ENCODE results near the gene PI4KA.

The PI4KA gene

DNA sequence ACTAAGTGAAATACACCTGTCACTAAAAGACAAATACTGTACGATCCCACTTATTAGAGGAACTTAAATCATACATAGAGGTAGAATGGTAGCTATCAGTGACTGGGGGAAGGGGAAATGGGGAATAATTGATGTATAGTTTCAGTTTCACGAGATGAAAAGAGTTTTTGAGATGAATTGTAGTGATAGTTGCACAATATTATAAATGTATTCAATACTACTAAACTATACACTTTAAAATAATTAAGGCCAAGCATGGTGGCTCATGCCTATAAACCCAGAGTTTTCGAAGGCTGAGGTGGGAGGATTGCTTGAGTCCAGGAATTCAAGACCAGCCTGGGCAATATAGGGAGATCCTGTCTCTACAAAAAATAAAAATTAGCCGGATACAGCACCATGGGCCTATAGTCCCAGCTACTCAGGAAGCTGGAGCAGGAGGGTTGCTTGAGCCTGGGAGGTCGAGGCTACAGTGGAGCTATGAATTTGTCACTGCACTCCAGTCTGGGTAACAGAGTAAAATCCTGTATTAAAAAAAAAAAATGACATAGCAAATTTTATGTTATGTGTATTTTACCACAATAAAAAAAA lies 44.3 kb downstream of the PI4KA start:
- DNase-seq, result no peak

DNA sequence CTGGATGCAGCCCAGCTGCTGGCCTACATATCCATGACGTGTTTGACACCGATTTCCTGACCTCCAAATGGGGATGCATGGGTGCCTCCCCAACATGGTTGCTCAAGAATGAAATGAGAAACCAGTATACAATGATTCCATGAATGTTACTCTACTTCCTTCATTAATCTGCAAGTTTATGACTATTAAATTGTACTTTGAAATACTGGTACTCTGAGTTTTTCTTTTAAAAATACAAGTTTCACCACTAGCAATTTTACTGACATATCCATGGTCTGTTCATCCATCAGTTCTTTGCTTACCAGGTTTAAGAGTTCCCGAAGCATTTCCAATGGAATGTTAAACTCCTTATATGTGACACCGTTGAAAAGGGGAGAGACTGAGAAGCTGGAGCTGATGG lies 45.6 kb downstream of the PI4KA start:
- no peak for DNase-seq

DNA sequence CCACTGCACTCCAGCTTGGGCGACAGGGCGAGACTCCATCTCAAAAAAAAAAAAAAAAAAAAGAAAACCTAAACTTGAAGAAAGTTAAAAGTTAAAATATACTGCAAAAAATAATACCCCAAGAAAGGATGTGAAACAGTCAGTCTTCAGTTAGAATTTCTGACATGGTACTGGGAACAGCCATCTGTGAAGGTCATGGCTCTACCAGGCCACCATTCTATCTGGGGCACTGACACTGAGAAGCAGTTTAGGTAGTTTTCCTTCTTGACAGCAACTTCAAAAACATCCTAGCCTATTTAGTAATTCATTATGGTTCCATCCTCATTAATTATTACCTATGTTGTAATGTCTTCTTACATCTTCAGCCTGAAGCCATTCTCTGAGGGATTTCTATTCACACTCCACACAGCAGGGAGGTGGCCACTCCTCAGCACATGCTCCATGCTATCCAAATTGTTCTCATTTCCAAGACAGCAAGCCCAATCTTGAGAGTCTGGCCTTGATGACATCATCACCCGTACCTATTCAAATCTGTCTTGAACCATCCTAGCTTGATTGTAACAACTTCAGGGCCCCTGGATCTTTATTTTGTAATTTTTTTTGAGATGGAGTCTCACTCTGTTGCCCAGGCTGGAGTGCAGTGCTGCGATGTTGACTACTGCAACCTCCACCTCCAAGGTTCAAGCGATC lies 46.5 kb downstream of the PI4KA start:
- DNase-seq, result no peak

DNA sequence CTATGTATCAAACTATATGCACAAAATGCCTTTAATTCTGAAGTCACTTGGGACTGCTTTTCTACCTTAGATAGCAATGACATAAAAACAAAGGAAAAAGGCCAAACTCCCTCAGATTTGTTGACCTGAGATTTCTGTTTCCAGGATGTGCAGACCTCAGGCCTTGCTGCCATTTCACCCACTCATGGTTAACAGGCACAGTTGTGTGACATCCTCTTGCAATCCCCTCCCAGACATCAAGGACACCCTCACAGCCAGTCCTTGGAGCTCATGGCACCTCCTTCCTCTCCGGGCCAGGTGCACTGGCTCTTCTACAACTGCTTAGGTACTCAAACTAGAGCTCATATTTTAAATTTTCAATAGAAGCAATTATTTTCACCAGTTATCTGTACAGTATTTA lies 47.4 kb downstream of the PI4KA start:
- no peak for DNase-seq

DNA sequence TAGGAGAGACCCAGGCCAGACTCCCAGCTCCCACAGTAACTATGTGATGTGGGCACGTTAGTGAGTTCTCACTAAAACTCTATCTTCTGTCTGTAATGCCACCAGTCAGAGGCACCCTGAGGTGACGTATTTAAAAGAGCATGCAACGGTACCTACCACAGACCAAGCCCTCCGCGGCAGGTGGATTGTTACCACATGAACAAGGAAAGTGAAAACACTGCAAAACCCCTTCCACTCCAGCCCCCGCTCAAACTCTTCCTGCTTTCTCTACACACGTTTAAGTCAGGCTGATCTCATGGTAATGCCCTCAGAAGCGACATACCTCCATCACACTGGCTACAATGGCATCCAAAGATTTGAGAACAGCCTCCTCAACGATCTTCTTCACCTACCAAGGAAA lies 48.0 kb downstream of the PI4KA start:
- no peak for DNase-seq

DNA sequence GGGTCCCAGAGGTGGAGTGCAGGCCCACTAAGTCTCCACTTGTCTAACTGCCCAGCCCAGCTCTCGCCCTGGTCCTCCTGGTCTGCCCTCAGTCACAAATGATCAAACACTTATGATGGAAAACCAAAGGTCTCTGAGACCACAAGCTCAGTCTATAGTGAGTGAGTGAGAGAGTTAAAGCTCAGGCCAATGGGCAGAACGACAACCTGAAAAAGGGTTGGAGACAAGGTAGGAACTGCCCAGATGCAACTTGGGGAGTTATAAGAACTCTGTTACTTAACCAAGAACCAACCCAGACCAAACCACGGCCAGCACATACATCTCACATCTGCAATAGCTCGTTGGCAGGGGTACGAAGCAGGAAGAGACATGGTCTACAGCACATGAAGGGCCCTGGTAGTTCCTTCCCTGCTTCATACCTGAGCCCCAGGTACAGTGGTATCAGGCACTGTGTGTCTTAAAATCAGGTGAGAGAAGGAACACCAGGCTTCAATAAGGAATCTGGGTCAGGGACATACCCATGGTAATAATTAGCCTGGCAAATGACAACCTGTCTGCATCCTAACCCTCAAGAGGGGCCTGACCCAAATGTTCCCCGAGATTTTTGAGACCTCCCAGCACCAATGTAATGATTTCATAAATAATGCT lies 48.9 kb downstream of the PI4KA start:
- DNase-seq, result no peak

DNA sequence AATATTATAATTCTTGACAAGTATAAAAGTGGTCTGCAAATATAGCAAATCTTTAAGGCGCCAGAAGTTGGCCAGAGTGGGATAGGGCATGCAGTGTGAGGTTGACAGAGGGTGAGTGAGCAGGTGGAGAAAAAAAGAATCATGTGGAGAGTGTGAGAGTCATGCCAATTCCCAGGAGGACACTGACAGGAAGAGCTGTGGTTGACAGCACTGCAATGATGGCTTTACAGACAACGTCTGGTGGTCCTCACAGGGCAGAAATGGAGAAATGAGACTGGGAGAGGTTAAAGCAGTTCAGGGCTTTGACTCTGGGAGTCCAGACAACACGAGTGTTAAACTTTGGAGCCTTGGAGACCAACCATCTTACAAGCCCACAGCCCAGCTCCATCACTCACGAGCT lies 49.8 kb downstream of the PI4KA start:
- no peak for DNase-seq

DNA sequence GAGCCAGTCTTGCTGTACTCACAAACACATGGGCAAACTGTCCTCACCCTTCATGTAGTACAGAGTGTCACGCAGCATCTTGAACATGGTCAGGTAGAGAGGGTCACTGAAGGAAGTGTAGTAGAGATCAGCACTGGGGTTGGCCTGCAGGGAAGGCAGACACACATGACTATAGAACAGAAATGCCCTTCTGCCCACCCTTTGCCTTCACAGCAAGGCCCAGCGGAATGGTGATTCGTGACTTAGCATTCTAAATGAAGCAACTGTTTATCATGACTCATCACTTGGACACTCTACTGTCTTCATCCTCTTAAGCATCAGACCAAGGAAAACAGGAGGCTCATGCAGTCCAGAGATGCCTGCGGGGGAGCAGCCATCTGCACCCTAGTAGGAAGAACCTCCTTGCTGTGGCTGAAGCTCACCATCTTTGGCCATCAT lies 51.3 kb downstream of the PI4KA start:
- no peak for DNase-seq

DNA sequence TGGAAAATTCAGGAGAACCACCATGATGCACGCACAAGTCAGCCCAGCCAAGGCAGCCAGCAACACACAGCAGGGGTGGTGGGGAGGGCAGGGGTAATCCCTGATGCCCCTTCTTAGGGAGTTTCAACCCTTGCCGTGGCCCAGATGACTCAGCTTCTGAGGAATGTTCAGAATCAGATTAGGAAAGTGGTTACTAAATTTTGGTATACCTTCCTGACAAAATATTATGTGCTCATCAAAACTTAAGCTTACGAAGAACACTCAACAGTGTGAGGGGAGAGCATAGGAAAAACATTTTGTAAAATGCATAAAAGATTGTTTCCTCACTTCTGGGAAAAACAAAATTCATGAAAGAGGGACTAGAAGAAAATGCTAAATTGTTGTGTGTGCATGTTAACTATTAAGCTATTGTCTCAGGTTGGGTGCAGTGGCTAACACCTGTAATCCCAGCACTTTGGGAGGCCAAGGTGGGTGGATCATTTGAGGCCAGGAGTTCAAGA lies 52.6 kb downstream of the PI4KA start:
- DNase-seq, result no peak

DNA sequence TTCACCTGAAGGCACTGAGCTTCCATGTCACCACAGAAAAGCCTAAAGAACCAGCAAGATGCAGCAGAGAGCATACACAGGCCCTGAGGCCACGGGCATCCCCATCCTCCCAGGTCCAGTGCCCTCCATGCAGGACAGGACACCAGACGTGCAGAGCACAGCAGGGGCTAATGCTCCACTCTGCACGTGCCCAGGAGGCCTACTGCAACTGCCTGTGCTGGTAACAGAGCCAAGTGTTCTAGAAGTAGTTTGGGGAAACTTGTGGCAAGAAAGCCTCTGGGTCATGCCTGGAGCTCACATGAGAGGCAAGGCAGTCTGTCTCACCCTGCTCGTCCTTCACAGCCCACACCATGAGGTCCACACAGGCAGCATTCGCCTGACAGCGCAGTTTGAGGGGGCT lies 54.0 kb downstream of the PI4KA start:
- DNase-seq, result no peak

DNA sequence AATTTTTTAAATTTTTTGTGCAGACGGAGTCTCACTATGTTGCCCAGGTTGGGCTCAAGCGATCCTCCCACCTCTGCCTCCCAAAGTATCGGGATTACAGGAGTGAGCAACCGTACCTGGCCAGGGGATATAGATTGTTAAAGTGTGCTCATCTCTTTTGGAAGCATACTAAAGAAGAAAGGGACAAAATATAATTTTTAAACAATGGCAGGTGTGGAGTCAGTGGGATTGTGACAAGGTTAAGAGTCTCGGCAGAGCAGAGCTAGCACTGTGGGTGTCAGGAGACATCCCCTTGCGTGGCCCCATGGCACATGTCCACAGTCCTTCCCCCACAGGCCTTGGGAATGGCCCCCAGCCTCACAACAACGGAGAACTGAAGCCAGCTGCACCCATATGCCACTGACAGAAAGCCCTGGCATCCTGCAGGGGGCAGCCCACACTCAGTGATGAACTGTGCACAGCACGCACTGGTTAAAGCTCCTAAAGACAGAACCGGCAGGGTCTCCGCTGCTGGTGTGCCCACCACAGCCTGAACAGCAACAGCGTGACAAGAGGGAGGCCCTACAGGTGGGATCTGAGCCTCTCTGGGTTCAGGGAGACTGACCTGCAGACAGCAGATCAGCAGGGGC lies 54.8 kb downstream of the PI4KA start:
- DNase-seq, result no peak

DNA sequence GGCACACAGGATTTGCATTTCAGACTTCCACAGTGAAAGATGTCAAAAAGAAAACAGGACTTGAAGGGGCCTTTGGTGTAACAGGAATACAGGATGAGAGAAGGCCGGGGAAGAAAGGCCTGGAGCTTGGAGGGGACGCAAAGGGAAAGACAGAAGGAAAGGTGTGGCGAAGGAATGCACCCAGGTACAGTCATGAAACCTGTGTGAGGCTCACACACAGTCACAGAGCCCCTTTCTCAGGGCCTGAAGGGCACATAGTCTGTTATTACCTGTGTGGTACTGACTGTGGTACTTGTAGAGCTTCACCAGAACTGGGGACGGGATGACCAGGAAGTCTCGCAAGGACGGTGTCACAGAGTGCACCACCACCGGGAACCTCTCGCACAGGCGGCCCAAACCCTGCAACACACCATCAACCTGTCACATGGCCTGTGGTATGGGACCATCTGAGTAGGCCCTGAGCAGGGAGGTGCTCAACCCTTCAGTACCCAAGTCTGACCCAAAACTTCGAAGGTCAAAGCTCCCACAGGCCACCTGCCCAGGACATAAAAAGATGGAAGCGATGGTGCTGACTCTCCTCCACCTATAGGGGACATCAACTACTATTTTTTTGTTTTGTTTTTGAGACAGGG lies 55.6 kb downstream of the PI4KA start:
- DNase-seq, result no peak

DNA sequence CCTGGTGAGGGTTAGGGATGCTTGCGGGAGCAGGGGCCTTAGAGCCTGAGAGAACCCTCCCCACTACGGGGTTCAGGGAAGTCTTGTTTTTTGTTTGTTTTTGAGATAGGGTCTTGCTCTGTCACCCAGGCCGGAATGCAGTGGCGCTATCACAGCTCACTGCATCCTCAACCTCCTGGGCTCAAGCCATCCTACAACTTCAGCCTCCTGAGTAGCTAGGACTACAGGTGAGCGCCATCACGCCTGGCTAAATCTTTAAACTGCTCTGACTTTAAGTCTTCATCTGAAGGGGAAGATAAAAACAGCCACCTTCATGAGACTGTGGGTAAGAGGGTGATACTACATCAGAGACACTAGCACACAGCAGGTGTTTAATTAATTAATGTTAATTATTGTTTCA lies 56.2 kb downstream of the PI4KA start:
- no peak for DNase-seq

DNA sequence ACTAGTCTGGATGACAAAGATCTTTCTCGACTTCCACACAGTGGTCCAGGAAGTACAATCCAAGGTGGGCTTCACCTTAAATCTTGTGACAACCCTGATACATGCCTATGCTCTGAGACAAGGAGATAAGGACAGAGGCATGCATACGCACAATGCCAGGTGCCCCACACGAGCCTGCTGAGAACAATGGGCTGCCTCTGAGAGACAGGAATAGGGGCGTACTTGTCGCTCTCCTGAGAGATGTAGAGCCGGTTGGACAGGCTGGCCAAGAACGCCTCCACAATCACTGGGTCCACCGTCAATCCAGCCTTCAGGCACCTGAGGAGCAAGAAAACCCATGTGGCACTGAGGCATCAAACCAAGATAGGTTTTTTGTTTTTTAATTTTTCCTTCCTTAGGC lies 59.2 kb downstream of the PI4KA start:
- DNase-seq, result no peak

DNA sequence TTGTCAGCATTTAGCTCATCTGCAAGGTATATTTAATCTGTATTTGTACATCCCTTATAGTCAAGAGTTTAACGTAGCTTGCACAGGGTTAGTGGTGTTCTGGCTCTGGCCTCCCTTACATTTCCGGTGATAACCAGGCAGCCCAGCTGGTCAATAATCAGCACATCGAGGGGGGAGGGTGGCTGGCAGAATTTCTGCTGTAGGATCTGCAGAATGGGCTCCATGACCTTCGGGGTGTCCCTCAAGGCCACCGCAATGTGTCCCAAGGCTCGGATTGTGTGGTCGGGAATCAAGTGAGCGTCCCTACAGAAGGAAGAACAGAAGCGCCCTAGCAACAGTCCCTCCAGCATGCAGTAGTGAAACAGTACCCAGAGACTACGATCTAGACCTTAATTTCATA lies 59.6 kb downstream of the PI4KA start:
- no peak for DNase-seq

DNA sequence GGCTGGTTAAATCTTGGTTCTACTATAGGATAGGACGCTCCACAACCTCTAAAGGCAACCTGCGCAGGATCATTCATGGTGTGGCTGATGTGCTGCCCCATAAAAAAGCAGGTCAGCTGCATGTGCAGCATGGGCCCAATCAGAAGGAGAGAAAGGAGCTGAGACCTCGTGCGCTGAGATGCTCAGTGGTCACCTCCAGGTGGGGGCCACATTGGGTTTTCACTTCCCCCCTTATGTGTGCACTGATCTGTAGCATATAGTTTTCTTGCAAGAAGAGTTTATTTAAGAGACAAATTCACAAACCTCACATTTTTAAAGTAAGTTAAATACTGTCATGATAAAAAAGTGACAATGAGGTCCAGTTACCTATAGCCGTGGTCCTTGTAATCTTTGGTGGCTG lies 60.4 kb downstream of the PI4KA start:
- DNase-seq, result no peak

DNA sequence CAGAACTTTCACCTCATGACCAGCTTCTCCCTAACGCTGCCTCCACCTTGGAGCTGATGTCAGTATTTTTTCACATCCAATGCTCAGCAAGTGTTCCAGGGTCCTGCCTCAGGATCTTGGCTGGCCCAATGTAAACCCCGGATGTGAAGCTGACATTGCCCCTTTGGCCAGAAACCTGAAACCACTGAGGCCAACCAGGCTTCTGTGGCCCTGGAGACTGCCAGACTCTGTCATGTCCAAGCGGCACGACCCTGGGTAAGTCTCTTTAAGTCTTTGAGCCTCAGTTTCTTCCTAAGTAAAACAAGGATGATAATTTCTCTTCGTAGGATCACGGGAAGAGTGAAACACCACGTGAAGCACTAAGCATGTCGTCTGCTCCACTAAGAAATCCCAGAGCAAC lies 61.9 kb downstream of the PI4KA start:
- DNase-seq, result no peak

DNA sequence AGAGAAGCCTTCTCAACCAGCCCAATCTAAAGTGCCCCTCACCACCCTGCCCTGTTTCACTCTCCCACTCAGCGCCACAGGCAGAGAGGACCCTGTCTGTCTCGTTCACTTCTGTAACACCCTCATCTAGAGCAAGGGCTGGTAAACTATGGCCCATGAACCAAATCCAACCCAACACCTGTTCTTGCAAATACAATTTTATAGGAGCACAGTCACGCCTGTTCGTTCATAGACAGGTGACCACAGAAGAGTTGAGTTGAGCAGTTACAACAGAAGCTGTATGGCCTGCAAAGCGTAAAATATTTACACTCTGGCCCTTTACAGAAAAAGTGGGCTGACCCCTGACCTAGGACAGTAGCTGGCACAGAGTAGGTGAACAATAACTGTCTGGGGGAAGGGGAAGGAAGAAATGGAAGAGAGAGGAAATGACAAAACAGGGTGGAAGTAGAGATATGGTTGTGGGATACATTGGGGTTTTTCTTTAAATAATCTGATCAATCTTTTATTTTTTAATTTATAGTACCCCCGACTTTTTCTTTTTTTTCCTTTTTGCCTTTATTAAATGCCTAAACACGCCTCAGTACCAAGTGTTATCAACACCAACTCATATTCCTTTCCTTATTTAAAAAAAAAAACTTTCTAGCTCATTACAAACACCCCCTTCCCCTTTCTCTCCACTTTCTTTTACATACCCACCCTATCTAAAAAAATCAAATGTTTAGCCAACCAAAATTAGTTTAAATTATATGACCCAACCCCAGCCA lies 63.8 kb downstream of the PI4KA start:
- DNase-seq, result no peak

DNA sequence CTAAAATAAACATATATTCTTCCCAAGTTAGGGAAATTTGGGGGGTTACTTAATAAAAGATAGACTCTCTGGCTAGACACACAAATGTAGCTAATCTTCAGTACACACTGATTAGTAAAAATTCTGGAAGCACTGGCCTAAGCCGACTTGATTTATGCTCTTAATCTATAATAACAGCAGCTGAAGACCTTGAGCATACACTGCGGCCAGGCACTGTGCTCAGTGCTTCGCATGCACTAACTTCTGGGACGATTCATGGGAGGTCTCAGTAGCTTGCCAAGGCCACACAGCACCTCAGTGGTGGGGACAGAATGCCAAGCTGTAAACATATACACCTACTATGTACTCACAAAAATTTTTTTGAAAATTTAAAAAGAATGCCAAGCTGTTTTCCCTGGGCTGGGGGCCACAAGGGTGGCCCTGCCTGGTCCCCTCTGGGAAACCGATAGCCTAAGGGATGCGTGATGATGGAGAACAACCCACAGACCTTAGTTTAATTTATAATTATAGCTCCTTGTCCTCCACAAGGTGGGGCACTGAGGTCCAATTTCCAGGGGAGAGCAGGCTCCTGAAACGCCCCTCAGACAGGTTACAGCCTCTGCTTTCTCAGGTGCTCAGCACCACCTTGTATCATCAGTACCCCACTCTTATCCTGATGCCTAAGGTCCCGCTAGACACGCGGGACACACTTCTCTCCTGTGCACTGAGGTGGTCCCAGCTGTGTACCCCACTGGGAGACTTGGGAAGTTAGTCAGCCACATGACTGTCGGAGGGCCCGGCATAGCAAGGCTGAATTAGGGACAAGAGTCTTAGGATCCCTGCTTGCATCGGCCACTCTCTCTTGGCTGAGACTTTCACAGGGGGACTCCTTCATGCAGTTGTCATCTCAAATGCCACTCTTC lies 64.6 kb downstream of the PI4KA start:
- DNase-seq, result no peak

DNA sequence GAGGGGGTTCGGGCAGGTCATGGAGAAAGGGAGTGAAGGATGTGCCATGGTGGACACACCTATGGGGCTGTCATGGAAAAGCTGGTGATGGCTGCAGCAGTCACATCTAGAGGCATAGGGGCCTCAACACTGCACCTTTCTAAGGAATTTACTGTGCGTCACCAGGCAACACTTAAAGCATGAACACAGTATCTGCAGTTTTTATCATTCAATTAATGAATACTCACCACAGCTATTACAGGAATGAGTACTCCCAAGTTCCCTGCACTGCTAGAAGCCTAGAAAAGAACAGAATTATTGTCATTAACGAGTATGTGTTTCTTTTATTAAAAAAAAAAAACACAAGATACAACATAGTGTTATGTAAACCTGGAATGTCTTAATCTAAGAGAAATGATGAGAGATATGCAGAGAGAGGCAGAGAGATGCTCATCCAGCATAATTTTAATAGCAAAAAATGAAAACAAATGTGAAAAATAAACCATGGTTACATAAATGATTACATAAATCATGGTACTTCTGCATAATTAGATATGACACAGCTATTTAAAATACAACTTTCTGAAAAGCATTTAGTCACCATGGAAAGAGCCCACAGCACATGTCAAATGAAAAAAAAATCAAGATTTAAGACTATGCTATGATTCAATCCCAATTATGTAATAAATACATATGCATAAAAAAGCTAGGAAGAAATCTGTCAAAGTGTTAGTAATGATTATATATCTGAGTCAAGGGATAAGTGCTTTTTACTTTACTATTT lies 65.5 kb downstream of the PI4KA start:
- DNase-seq, result no peak

Data from DMS153 (cell line).